M059J (cell line): ENCODE measurements around the gene MYLK2. TPM values are rescaled to one million over a fixed set of nuclear protein-coding genes. Genes with fewer than 3 reads are reported as not detected.
"Not testable (repeated sequence)": the region's sequence is repeated elsewhere in the genome, so short reads cannot be mapped to it uniquely, and the experiment has no call there.

ENCODE experiments used
- DNase-seq: peaks from one replicate; pipeline ENCODE4 v3.0.0-alpha.2; 2012; ENCODE audit warnings: low read depth
- total RNA-seq: library from RNA; depleted of rRNA; stranded (reverse); fragments of >200 nt; shearing (Covaris generic); gene quantifications from 2 replicates; pipeline ENCODE4 v1.2.3, GENCODE V29; 2014

The MYLK2 gene
- total RNA-seq, 1 experiment from 2014 or later: 0.44 TPM

DNA sequence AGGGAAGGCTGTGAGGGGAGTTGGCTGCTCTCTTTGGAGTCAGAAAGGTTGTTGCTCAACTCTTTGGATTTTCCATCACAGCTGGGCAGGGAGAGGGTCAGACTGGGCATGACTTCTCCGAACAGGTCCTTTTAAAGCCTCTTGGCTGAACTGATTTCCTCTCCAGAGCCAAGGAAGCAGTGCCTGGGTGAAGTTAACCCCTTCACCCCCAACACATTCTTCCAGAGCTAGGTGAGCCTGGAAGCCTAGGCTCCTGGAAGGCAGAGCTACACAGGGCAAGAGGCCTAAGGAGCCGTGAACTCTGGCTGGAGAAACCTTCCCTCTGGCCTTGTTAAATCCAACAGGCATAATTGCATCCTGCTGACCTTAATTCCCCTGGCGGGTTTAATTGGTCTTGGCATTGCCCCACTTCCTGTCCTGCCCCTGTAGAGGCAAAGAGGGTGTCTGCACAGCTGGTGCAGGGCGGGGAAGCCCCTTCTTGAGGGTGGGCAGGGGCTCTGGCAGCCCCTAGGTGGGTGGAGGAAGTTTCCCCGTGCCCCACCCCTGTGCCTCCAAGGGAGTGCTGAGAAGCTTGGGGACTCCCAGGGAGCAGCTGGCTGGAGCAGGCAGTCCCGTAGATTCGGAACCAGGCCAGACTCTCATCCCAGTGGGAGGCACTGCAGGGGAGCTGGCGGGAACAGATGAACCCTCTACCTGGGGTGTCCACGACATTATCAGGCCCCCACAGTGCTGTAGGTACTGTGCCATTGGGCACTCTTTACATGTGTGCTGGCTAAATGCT, 3.6 kb upstream of the MYLK2 start:
- DNase-seq: peak; percentile 64

DNA sequence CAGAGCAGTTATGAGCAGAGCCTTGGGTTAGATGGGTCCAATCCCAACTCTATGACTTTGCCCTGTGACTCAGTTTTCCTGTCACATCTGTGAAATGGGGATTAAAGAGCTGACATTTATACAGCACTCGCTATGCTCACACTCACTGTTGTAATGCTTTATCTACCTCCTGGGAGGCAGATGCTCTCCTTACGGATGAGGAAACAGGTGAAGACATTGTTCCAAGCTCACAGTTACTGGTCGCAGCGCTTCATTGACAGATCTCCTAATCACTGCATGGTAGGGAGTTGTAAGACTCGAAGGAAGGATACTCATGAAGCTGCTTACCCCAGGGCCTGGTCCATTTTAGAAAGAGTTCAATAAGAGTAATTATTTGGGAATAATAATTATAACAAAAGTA, 2.9 kb upstream of the MYLK2 start:
- DNase-seq: no peak

DNA sequence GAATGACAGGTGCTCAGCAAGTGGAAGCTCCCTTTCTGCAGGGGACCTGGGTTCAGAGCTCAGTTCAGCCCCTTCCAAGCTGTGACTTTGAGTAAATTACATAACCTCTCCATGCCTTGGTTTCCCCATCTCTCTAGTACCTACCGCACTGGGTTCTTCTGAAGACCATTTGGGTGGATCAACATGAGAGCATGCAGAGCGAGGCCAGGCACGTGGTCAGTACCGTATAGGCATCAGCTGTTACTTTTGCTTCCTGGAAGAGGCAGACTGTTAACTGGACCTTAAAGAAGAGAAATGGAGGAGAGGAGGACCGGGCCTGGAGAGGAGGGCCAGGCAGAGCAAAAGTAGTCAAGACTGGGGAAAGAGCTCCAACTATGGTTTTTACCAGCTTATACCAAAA, 1.7 kb upstream of the MYLK2 start:
- DNase-seq: no peak

DNA sequence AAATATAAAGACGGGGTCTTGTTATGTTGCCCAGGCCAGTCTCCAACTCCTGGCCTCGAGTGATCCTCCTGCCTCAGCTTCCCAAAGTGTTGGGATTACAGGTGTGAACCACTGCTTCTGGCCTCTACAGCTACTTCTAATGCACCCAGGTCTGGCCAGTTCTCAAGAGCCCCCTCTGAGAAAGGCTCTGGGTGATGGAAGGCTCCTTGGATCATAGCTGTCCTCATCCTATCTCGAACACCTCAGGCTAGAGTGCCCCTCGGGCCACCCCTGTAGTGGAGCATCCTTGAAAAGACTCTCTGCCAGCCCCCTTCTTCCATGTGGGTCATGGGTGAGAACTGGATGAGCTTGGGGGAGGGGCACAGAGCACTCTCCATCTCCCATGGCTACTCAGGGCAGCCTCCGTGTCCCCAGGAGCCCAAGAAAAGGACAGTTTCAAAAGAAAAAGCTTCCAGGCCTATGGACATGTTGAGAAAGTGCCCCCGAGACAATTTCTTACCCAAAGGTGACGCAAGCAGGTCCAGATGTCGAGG, 714 bp upstream of the MYLK2 start:
- no peak for DNase-seq

DNA sequence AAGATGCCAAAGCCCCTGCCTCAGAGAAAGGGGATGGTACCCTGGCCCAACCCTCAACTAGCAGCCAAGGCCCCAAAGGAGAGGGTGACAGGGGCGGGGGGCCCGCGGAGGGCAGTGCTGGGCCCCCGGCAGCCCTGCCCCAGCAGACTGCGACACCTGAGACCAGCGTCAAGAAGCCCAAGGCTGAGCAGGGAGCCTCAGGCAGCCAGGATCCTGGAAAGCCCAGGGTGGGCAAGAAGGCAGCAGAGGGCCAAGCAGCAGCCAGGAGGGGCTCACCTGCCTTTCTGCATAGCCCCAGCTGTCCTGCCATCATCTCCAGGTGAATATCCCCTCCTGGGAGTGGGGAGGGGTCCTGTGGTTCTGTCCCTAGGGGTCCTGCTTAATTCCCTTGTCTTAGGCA, 1.1 kb downstream of the MYLK2 start:
- no peak for DNase-seq

DNA sequence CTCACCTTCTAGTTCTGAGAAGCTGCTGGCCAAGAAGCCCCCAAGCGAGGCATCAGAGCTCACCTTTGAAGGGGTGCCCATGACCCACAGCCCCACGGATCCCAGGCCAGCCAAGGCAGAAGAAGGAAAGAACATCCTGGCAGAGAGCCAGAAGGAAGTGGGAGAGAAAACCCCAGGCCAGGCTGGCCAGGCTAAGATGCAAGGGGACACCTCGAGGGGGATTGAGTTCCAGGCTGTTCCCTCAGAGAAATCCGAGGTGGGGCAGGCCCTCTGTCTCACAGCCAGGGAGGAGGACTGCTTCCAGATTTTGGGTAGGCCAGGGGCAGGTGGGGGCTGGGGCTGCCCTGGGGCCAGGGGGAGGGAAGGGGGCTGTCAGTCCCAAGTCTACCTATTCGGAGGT, 2.3 kb downstream of the MYLK2 start:
- no peak for DNase-seq

DNA sequence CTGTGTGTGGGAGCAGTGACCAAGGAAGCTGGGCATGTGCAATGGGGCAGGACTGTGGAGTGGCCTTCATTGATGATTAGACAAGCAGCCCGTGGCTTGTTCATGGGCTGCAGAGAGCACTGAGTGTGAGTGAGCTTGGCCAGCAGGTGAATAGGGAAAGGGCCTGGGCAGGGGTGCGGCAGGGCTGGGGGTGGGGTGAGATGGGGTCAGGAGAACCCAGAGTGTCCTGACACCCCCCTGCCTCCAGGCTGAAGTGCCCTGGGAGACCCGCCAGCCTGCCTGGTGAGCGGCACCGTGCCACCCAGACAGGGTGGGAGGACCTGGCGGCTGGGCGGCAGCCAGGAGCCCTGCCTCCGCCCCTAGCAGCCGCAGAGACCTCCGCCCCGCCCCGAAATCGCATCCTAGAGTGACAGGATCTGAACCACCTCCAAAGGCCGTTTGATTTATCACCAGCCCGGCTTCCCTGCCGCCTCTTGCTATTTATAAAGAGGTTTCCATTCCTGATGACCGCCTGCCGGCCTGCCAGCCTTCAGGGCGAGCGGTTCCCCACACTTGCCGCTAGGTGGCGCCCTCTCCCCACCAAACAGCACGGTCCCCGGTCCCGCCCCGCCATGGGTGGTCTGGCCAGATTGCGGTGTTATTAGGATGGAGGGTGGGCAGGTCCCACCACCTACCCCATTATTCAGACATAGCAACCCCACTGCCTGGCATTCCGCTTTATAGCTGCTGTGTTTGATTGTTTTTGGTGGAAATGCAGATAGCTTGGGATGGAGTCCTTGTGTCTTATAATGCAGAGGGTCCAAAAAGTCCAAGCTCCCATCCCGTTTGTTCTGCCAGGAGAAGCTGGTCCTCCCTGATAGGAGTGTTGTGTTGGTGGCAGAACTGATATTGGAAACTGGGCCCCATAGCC, 3.5 kb downstream of the MYLK2 start:
- peak; percentile 93 for DNase-seq

DNA sequence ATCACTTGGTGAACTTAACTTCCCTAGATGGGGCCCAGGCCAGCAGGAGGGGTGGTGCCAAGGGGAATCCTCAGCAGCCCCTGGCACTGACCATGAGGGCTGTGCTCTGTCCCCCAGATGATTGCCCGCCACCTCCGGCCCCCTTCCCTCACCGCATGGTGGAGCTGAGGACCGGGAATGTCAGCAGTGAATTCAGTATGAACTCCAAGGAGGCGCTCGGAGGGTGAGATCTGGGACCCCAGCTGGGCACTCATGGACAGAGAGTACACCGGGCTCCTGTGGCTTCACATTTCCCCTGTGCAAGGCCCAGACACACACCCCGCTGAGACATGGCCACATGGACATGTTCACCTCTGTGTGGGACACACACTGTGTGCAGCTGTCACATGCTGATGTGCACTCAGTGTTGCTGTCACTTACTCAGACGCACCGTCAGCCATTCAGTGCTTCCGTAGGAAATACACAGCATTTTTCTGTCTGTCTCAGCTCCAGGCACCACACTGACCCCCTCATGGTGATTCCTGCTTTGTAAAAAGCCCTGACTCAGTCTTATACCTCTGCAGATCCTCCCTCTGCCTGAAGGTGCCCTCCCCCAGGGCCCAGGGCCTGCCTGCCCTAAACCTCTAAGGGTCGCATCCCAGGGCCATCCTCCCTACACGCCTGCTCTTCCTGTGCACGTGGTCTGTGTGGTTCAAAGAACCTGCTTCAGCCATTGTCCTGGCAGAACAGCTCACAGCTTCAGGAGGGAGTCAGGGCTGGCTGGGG, 4.4 kb downstream of the MYLK2 start:
- DNase-seq: no peak

DNA sequence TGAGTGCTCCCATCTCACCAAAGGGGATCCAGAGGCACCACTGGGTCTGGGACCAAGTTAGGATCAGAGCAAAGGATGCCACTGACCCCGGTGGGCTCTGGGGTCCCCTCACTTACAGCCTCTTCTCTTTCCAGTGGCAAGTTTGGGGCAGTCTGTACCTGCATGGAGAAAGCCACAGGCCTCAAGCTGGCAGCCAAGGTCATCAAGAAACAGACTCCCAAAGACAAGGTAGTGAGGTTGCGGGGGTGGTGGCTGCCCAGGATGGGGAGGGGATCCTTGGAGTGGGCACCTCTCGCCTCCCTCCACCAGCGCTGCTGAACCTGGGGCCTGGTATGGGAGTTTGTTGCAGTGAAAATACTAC, 4.9 kb downstream of the MYLK2 start:
- no peak for DNase-seq

DNA sequence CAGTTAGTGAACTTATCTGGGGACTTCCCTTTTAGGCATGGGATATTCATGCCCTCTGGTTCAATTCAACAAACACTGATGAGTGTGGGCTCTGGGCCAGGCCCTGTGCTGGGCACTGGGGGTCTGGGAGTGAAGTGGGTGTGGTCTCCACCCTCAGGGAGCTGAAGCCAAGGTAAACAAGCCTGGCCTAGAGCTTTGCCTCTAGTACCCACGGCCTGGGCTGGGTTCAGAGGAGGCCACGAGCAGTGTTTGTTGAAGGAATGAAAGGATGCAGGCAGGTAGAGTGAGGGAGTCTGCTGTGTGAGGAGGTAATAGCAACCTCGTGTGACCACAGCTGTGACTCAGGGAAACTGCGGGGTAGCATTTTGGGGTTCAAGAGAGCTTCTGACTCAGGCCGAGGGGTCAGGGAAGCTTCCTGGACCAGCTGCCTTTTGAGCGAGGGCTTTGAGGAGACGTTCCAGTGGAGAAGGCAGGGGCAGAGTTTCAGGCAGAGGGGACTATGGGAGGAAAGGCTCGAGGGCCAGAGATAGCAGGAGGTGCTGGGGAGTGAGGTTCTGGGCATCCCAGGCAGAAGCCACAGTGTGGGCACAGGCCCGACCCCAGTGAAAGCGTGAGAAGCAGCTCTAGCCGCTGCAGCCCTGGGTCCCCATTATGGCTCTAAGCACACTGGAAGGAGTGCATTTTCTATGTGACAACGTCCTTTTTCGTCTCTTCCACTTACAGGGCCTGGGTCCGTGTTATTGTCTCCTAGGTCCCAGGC, 5.6 kb downstream of the MYLK2 start:
- DNase-seq: no peak

DNA sequence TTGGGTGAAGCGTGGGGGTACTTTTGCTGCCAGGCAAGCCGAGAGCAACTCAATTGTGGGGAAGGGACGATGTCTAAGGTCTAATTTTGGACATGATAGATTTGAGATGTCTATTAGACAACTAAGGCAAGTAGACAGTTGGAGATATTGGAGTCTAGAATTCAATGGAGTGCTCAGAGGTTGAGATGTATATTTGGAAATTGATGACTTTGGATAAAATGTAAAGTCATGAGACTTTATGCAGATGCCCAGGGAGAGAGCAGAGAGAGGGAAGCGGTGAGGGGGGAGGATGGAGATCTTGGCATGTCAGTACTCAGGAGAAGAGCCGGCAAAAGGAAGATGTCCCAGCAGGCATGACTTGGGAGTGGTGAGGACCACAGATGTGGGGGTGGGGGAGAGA, 6.9 kb downstream of the MYLK2 start:
- no peak for DNase-seq

DNA sequence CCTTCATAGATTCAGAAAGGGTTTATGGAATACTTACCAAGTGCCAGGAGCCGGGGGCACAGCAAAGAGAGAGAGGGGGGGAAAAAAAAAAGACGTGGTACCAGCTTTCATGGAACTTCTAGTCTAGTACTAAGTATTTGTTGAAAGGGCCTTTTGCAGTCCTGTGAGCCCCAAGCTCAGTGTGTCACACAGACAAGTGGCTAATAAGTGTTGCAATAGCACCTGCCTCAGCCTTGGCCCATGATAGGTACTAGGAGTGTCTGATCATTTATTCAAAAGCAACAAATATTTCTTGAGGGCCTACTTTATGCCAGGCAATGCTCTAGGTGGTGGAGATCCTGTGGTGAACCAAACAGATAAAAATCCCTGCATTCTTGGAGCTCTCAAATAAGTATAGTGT, 7.9 kb downstream of the MYLK2 start:
- no peak for DNase-seq

DNA sequence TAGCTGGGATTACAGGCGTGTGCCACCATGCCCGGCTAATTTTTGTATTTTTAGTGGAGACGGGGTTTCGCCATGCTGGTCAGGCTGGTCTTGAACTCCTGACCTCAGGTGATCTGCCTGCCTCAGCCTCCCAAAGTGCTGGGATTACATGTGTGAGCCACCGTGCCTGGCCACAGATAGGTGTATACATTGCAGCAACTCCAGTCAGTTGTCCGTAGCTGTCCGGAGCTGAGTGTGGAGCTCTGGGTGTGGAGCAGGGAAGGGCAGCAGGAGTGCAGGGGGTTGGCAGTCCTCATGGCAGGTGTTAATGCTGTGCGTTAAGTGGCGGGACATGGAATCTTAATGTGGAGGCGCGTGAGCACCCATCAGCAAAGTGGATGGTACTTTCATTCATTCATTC, 8.9 kb downstream of the MYLK2 start:
- DNase-seq: not testable (repeated sequence)

DNA sequence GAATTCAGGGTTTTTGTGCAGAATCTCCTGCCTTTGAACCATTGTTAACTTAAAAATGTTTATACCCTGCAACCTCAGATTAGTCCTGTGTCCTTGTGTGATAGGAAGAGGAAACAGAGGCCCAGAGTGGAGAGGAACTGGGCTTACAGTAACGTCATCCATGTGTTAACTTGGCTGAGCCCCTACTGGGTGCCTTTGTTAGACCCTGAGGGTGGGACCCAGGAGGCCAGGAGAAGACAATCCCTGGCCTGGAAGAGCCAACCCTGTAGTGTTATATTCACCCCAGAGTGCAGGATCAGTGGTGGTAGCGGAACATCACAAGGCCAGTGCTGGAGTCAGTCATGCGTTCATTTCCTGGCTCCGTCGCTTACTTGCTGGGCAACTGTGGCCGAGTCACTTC, 10.6 kb downstream of the MYLK2 start:
- no peak for DNase-seq

DNA sequence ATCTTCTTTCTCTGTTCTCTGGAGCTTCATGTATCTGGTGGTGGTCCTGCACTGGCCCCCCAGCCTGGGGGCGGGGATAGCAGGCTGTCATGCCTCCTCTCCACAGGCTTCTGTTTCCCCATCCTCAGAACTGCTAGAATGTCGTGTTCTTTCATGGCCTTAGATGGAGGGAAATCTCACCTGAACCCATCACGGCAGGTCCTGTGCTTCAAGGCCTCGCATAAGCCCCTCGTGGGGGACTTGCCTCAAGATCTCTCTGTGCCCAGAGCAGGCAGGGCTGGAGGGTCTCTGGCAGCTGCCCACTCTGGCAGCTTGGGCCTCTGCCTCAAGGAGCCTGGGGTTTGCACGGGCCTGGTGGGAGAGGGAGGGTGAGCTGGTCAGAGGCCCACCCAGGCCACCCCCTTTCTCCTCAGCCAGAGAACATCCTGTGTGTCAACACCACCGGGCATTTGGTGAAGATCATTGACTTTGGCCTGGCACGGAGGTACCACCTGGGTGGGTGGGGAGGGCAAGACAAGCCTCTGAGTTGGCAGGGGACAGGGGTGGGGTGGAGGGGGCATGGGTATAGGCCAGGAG, 11.3 kb downstream of the MYLK2 start:
- DNase-seq: no peak

DNA sequence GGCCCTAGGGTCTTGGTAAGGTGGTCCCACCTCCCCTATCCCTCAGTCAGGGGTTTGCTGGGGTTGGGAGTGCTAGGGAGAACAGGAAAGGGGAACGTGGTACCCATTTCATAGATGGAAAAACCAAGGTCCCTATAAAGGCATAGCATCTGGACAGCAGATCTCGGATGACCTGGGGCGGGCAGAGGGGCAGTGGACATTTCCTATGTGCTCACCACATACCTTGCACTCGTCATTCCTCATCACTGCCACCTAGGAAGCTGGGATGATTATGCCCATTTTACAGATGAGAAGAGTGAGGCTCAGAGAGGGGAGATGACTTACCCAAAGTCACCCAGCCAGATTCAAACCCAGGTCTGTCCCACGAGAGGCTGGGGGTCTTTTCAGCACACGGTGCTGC, 12.1 kb downstream of the MYLK2 start:
- DNase-seq: no peak

DNA sequence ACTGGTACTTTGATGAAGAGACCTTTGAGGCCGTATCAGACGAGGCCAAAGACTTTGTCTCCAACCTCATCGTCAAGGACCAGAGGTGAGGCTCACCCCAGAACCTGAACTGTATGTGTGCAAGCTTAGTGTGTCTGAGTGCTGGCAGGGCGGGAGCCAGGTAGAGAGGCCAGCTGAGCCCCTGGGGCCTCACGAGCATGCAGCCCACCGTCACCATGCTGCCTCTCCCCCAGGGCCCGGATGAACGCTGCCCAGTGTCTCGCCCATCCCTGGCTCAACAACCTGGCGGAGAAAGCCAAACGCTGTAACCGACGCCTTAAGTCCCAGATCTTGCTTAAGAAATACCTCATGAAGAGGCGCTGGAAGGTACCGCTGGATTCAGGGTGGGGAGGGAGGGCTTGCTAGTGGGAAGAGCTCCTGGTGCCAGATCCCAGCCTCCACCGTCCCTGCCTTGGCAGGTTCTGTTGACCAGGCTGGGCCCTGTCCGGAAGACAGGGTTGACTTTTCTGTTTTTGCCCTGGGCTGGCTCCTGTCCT, 12.7 kb downstream of the MYLK2 start:
- DNase-seq: peak; percentile 29

DNA sequence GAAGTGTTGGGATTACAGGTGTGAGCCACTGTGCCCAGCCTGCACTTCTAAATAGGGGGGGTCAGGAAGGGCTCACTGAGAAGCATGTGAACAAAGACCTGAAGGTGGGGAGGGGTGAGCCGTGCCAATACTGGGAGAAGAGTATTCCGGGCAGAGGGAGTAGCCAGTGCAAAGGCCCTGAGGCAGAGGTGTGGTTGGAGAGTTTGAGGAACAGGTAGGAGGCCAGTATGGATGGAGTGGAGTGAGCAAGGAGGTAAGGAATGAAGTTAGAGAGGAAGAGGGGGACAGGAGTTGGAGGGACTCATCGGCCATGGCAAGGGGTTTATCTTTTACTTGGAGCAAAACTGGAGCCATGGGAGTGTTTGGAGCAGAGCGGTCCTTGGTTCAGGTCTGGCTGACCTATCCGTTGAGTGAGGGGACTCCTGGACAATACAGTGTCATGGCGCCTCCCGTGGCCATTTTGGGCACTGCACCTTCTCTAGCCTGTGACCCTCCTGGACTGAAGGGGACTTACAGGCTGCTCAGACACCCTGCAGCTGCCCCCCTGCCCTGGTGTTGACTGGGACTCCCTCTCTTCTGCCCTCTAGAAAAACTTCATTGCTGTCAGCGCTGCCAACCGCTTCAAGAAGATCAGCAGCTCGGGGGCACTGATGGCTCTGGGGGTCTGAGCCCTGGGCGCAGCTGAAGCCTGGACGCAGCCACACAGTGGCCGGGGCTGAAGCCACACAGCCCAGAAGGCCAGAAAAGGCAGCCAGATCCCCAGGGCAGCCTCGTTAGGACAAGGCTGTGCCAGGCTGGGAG, 14.2 kb downstream of the MYLK2 start:
- DNase-seq: peak; percentile 47

DNA sequence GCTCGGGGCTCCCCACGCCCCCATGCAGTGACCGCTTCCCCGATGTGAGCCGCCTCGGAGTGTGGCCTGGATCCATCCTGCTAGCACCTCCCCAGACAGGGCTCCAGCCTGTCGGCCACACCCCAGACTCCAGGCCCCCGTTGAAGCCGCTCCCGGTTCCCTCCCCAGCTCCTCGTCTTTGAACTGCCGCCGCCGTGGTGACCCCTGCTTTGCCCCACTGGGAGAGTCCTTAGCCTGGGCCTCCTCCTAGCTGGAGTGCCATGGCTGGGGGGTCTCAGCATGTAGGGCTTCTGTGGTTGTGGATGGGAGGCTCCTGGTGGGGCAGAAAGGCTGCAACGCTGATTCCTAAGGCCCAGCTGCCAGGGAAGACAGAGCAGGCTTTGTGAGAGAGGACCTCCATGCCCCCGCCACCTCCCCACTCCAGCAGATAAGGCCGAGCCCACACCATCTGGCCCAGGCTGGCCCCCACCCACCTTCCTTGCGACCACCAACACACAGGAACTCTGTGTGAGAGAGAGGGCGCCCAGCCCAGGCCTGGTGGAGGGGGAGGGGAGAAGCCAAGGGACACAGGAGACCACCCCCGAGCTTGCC, 14.9 kb downstream of the MYLK2 start:
- no peak for DNase-seq

DNA sequence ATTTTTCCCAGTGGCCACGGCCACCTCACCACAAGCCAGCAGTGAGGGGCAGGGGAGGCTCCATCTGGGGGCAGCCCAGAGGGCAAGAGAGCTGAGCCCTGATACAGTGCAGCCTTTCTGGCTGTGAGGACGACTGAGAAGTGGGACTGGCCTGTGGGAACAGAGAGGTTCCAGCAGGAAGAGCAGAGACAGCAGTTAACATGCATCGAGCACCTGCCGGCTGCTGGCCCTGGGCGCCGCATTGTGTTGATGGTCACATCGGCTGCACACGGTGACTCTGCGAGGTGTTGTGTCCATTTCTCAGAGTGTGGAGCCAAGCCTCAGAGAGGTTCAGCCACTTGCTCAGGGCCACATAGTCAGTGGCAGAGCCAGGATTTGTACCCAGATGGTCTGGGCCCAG, 16.4 kb downstream of the MYLK2 start:
- peak; percentile 24 for DNase-seq
